Choroid plexus epithelial cell (primary cell): Measurements from ENCODE around the gene MYRIP.

ENCODE experiments used
- DNase-seq: peaks from one replicate; pipeline ENCODE4 v3.0.0-alpha.2; 2010; ENCODE audit warnings: low read depth
- H3K4me3 ChIP-seq: 2 replicates; pipeline ENCODE4 v1.5.1; 2011; ENCODE audit warnings: low read depth, mild to moderate bottlenecking, control low read depth, low read length, moderate library complexity
- CTCF ChIP-seq: conservative IDR thresholded peaks from 2 replicates; pipeline ENCODE4 v1.5.1; 2011; ENCODE audit warnings: low read depth, mild to moderate bottlenecking, control low read depth, inconsistent platforms, low read length, moderate library complexity

Gene MYRIP

GRCh38 chr3:39850716-39851032, 41.3 kb downstream of the MYRIP start:
- DNase-seq, result no peak
- no peak overlapping the region for H3K4me3 ChIP-seq
- no peak for TF ChIP-seq CTCF

- no peak for TF ChIP-seq CTCF
- H3K4me3 ChIP-seq, result no peak overlapping the region
- no peak for DNase-seq
Observed at GRCh38 chr3:39855517-39855916, 46.1 kb downstream of the MYRIP start.

GRCh38 chr3:39869890-39870289, 60.5 kb downstream of the MYRIP start:
- DNase-seq, result no peak
- no peak for TF ChIP-seq CTCF
- H3K4me3 ChIP-seq, result no peak overlapping the region

GRCh38 chr3:39870706-39871105, 61.3 kb downstream of the MYRIP start:
- H3K4me3 ChIP-seq, result no peak overlapping the region
- TF ChIP-seq CTCF, result no peak
- no peak for DNase-seq

- no peak overlapping the region for H3K4me3 ChIP-seq
- no peak for TF ChIP-seq CTCF
- no peak for DNase-seq
Observed at GRCh38 chr3:39879581-39879980, 70.2 kb downstream of the MYRIP start.

- no peak for DNase-seq
- H3K4me3 ChIP-seq, result no peak overlapping the region
- TF ChIP-seq CTCF, result no peak
Observed at GRCh38 chr3:39882111-39882510, 72.7 kb downstream of the MYRIP start.

GRCh38 chr3:39892068-39892467, 82.7 kb downstream of the MYRIP start:
- TF ChIP-seq CTCF, result no peak
- H3K4me3 ChIP-seq, result no peak overlapping the region
- DNase-seq, result no peak
